GM10847 (cell line): ENCODE data around the gene FNDC1.

Experiments
- POLR2A ChIP-seq: IDR thresholded peaks from 2 replicates; pipeline ENCODE4 v1.6.1; 2011; ENCODE audit not compliant: insufficient read length; ENCODE audit errors: extremely low read depth

Gene FNDC1

DNA sequence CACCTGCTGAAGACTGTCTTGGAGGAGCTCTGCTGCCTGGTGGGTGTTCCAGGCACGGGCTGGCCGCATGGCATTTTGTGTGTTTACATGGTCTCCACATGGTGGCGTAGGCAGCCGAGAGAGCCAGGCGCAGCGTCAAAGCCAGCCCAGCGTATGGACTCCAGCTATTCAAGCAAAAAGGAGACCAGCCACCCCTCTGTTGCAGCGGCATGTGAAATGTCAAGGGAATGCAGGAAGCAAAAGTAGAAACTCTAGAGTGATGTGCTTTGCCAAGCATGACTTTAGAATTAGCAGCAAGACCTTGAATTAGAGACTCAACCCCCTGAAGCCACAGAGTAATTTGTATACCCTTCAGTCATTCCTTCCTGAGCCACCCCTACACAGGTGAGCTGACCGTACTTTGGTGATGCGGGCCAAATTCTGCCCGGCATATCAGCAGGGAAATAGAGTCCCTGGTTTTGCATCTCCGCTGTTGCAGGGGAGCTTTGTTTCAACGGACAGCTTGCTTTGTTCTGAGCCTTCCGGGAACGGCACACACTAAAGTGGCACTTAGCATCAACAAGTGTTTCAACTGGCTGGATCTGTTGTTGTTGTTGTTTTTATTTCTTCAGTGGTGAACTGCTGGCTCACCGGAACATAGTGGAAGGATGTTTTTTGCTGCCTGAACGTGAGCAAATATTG is 48.5 kb downstream of the FNDC1 start:
- no peak for TF ChIP-seq POLR2A

DNA sequence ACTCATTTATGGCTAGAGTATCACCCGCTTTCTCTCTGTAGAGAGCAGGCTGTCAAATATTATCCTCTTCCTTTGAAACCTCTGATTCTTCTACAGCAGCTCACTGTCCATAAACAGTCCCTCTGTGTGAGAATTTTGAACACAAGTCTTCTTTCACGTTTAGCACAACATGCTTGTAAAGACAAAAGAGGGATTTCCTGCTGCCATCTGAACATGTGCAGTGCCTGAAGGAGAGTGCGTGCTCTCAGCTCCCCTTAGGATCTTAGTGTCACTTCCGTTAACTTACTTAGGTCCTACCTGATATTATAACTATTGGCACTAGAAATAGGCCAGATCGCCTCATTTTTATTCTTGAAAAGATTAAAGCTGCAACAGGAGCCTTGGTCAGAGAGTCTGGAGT is 50.9 kb downstream of the FNDC1 start:
- no peak for TF ChIP-seq POLR2A

DNA sequence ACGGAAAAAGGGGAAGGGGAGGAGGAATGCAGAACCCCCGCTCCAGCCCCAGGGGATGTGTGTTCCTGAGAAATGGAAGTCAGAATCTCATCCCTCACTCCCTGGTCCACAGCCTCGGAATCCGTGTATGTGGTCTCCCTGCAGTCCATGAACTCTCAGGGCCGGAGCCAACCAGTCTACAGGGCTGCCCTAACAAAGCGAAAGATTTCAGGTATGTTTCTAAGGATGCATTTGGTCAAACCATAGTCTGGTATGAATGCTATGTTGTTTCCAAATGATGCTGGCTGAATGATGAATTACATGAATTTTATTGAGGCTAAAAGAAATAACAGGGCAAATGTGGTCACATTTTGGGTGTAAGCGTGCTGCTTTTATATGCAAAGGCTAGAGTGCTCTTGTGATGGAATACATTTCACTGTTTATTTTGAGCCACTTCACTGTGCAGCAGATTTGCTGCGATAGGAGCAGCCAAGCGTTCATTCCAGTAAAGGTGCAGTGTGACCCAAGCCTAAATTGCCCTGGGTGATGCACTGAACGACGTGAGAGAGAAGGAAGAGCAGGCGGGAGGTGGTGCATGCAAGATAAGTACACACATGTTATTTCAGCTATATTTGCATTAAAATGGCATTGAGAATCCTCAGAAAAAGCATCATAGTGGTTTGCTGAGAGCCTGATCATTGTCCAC is 52.4 kb downstream of the FNDC1 start:
- no peak for TF ChIP-seq POLR2A

DNA sequence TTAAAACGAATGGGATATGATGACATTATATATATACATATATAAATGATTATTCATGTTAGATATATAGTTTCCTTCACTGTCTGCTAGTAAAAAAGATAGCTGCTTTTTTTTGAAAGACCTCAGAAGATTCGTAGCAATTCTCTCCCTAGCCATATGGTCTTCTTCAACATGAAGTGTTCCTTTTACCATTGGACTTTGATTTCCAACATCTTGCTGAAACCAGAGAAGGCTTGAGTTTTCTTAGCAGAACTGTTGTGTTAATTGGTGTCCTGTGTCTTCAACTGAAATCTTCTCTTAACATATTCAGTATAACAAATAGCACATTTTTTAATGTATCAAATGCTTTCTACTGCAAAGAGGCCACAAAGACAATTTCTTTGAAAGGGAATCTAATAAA is 55.3 kb downstream of the FNDC1 start:
- TF ChIP-seq POLR2A: no peak

DNA sequence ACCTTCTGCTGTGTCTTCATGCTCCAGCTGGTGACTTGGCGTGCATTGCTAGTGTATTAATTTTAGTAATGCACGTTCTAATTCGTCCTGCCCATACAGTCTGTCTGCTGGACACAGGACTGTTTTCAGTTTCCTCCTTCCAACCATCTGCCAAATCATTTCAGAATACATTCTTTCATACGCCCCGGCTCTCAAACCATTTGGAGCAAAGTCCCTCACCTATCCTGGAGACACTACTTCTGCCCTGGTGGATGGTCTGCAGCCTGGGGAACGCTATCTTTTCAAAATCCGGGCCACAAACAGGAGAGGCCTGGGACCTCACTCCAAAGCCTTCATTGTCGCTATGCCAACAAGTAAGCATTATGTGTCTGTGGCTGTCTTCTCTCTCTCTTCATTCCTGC is 60.5 kb downstream of the FNDC1 start:
- no peak for TF ChIP-seq POLR2A

DNA sequence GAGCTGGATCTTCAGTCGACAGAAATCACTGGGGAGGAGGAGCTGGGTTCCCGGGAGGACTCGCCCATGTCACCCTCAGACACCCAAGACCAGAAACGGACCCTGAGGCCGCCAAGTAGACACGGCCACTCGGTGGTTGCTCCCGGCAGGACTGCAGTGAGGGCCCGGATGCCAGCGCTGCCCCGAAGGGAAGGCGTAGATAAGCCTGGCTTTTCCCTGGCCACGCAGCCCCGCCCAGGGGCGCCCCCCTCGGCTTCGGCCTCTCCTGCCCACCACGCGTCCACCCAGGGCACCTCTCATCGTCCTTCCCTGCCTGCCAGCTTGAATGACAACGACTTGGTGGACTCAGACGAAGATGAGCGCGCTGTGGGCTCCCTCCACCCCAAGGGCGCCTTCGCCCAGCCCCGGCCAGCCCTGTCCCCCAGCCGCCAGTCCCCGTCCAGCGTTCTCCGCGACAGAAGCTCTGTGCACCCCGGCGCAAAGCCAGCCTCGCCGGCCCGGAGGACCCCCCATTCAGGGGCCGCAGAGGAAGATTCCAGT is 63.0 kb downstream of the FNDC1 start:
- TF ChIP-seq POLR2A: no peak

DNA sequence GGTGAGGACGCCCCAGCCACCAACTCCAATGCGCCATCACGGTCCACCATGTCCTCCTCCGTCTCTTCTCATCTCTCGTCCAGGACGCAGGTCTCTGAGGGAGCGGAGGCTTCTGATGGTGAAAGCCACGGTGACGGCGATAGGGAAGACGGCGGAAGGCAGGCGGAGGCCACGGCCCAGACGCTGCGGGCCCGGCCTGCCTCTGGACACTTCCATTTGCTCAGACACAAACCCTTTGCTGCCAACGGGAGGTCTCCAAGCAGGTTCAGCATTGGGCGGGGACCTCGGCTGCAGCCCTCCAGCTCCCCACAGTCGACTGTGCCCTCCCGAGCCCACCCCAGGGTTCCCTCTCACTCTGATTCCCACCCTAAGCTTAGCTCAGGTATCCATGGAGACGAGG is 63.6 kb downstream of the FNDC1 start:
- no peak for TF ChIP-seq POLR2A

DNA sequence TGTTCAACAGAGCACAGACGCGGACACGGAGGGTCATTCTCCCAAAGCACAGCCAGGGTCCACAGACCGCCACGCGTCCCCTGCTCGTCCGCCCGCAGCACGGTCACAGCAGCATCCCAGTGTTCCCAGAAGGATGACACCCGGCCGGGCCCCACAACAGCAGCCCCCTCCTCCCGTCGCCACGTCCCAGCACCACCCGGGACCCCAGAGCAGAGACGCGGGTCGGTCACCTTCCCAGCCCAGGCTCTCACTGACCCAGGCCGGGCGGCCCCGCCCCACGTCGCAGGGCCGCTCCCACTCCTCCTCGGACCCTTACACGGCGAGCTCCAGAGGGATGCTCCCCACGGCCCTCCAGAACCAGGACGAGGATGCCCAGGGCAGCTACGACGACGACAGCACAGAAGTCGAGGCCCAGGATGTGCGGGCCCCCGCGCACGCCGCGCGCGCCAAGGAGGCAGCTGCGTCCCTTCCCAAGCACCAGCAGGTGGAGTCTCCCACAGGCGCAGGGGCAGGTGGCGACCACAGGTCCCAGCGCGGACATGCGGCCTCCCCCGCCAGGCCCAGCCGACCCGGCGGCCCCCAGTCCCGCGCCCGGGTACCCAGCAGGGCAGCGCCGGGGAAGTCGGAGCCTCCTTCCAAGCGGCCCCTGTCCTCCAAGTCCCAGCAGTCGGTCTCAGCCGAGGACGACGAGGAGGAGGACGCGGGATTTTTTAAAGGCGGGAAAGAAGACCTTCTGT is 64.3 kb downstream of the FNDC1 start:
- TF ChIP-seq POLR2A: no peak

DNA sequence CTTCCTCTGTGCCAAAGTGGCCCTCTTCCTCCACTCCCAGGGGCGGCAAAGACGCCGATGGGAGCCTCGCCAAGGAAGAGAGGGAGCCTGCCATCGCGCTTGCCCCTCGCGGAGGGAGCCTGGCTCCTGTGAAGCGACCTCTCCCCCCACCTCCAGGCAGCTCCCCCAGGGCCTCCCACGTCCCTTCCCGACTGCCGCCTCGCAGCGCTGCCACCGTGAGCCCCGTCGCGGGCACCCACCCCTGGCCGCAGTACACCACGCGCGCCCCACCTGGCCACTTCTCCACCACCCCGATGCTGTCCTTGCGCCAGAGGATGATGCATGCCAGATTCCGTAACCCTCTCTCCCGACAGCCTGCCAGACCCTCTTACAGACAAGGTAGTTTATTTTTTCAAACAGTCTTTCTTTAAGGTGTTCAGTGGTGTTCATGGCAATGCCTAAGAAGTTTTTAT is 64.9 kb downstream of the FNDC1 start:
- TF ChIP-seq POLR2A: no peak

DNA sequence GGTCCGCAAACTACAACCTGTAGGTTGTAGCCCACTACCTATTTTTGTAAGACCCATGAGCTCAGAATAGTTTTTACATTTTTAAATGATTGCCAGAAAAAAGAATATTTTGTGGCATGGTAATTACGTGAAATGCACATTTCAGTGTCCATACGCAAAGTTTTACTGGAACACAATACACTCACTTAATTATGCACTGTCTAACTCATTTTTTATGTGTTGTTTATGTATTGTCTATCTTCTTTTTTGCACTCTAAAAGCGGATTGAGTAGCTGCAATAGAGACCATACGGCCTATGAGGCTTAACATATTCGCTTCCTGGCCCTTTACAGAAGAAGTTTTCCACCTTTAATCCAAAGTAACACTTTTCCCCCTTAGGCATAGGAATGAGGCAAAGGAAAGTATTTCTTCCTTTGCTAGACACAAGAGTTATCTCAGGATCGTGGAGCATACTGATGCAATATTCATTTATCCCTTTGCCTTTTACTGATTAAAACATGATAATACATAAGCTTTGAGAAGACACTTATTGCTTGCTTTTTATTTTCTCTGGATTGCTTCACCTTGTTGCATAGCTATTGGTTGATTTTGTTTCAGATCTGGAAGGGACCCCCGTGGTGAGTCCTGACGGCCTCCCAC is 69.8 kb downstream of the FNDC1 start:
- TF ChIP-seq POLR2A: no peak

DNA sequence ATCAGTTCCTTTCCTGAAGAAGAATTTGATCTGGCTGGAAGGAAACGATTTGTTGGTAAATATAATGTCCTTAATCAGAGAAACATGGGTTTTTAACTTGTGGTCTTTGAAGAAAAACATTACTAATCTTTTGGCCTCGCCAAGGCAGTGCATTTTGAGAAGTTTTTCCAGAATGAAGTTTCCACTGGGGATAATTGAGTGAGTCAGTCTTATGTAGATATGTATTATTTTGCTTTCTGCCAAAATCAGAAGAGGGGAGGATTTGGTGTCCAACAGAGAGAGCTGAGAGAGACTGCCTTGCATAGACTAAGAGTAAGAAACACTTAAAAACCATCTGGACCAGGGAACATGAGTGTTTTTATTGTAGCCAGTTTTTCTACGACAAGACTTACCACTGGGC is 79.9 kb downstream of the FNDC1 start:
- TF ChIP-seq POLR2A: no peak

DNA sequence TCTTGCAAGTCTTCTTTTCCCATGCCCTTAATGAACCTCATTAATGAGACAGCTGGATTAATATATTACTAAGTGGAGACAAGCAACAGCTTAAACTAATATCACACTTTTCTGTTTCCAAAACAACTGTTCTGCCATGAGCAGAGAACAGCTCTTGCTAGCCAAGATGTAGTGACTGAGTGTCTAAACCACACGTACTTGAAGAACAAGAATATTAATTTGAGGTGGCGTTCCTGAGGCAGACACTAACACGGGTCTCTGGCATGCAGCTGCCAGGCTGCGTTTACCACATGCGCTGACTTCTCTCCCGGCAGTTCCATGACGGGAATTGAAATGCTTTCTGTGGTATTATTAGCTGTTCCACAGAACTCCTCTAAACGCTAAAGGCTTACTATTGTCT is 80.6 kb downstream of the FNDC1 start:
- no peak for TF ChIP-seq POLR2A

DNA sequence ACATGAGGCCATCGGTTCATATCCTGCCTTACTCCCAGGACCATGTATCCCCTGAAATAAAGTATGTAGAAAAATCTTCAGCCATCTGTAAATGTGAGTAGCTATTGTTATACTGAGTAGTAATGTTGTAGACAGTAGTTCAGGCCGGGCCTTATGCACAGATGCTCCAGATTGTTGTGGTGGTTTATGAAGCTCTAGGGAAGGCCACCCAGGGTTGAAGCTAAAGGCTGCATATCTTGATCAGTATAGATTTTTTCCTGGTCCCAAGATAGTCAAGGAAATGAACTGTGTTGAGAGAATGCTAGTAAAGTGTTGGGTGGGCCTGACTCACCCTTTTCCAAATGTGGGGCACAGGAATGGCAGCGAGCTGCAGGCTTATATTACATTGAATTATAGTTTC is 81.4 kb downstream of the FNDC1 start:
- TF ChIP-seq POLR2A: no peak

DNA sequence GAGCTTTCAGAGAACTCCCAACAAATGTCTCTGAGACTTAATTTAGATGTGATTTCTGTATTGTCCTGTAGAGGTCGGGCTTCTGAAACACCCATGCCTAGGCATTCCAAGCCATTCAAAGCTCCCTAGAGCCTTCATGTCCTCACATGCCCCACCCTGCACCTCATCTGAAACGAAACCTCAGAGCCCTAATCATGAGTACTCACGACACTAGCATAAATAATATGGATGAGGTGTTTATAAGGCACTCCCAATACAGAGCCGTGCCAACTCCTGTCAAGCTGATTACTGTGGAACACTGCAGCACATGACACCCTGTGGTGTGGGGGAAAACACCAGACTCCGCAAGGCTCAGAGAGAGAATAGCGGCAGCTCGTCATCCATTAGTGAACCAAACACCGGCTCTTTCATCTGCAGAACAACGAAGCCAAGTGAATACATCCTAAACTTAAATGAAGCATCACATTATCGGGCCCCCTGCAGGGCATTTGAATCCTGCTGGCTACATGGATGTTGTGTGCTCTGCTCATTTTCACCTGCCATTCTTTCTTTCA is 83.8 kb downstream of the FNDC1 start:
- TF ChIP-seq POLR2A: no peak

DNA sequence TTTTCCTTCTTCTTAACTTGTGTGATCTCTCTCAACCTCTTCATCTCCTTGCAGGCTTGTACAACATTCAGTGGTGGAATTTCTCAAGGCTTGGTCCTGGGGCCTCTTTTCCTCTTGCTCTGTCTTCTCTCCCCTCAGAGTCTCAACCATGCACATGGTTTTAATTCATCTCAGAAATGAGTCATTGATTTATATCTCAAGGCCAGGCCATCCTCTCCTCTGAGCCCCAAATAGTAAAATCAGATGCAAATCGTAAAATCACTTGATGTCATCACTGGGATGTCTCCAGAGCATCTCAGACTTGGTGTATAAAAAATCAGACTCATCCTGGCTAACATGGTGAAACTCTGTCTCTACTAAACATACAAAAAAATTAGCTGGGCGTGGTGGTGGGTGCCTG is 85.0 kb downstream of the FNDC1 start:
- no peak for TF ChIP-seq POLR2A

DNA sequence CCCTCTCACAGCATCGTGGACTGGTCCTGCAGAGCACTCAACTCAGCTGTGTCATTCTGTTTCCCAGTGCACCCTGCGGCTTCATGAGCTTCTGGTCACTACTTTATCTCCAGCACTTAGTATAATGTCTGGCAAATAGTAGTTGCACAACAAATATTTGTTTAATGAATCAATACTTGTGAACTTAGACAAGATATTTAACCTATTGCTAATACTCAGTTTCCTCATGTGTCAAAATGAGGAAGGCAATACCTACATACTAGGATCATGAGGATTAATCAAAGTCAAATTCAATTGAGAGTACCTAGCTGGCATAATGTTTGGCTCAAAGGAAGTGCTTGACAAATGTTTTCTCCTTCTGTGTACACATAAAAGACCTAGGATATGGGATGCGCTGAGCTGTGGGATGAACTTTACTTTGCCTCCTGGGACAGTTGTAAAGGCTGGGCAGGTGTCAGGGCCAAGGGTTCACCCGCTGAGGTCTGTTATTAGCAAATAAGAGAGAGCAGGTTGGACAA is 86.3 kb downstream of the FNDC1 start:
- no peak for TF ChIP-seq POLR2A

DNA sequence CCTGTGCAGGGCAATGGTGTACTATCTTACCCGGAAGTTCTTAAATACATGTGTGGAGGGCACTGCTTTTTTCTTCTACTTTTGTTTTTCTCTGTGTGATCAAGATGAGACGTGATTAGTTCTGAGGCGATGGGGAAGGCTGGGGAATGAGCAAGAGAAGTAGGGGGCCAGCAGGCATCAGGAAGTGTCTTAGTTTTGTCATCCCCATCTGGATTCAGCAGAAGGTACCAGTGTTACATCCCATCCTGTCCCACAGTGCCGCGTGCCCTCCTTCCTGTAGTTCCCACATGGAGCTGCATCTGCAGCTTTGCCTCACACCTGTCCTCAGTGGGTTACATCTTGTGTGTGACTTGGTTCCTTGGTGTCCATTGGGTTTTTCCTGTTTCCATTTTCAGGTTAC is 86.9 kb downstream of the FNDC1 start:
- no peak for TF ChIP-seq POLR2A
